ENCODE data around the gene SPECC1.

- TF ChIP-seq CTCF (IDR thresholded peaks at IDR 0.05): no peak
- no peak for TF ChIP-seq POLR2A (IDR thresholded peaks at IDR 0.05)
Measured at GRCh38 chr17:20051624-20052023, 42.5 kb downstream of the SPECC1 start.

Data from breast epithelium (tissue), 3 donors.